Calu3 (cell line): ENCODE data around the gene EME1. TPM values are rescaled to one million over a fixed set of nuclear protein-coding genes. Genes with fewer than 3 reads are reported as not detected.

Experiments used
- BruUV-seq: library from RNA; stranded (reverse); fragments of 400-500 nt; replicated peaks from 2 replicates; lab custom pipeline; 2021; lab: Mats Ljungman, UMichigan
- CTCF ChIA-PET: fragments of 300-600 bp; sonication (Branson Sonifier 250); formaldehyde crosslinking; loops from one replicate; lab custom pipeline; 2022; ENCODE audit warnings: antibody characterized with exemption; lab: Charles Lee
- DNase-seq: peaks from one replicate; pipeline ENCODE4 v3.0.0; 2022
- H3K27ac Mint-ChIP-seq: one replicate; pipeline ENCODE4 v1.8.0; 2022; ENCODE audit warnings: mixed read lengths; ENCODE audit not compliant: unreplicated experiment
- H3K27me3 Mint-ChIP-seq: one replicate; pipeline ENCODE4 v1.8.0; 2022; ENCODE audit warnings: mixed read lengths; ENCODE audit not compliant: unreplicated experiment
- H3K36me3 Mint-ChIP-seq: one replicate; pipeline ENCODE4 v1.8.0; 2022; ENCODE audit warnings: mild to moderate bottlenecking, moderate library complexity, mixed read lengths; ENCODE audit not compliant: insufficient read depth, unreplicated experiment
- H3K4me1 Mint-ChIP-seq: one replicate; pipeline ENCODE4 v1.8.0; 2022; ENCODE audit warnings: mild to moderate bottlenecking, low read depth, mixed read lengths; ENCODE audit not compliant: unreplicated experiment
- H3K4me3 Mint-ChIP-seq: one replicate; pipeline ENCODE4 v1.8.0; 2022; ENCODE audit warnings: mild to moderate bottlenecking, low read depth, moderate library complexity, mixed read lengths; ENCODE audit not compliant: unreplicated experiment
- H3K9me3 Mint-ChIP-seq: one replicate; pipeline ENCODE4 v1.8.0; 2022; ENCODE audit warnings: low read depth, mixed read lengths; ENCODE audit not compliant: unreplicated experiment
- intact Hi-C: fragments of 100-400 bp; cut with micrococcal nuclease; formaldehyde crosslinking; loops from one replicate; pipeline ENCODE4 v1.10.0; 2022; ENCODE audit not compliant: unreplicated experiment
- total RNA-seq: library from RNA; stranded (reverse); gene quantifications from 2 replicates; pipeline ENCODE4 v1.2.3, GENCODE V29; 2022
- TF ChIP-seq, protein P1 (sequence below): fragments of 200-600 bp; IDR thresholded peaks from one replicate; pipeline ENCODE4 v1.8.0; 2022; ENCODE audit warnings: antibody characterized with exemption; ENCODE audit not compliant: unreplicated experiment

Gene EME1
- total RNA-seq, 1 experiment from 2014 or later: 33.5 TPM

GRCh38 chr17:50359998-50360461 lies 13.0 kb upstream of the EME1 start:
- Mint-ChIP-seq H3K9me3 (no peaks in the 10 kb centered on the region), H3K27me3 (no peaks in the 10 kb centered on the region), H3K4me1 (no peaks in the 10 kb centered on the region), H3K4me3 (no peak overlapping the region), H3K27ac (no peak overlapping the region), H3K36me3 (peaks cover 47% of the 10 kb centered on the region)
- intact Hi-C loops: no loop called here
- no TSS peak for BruUV-seq
- no peak for DNase-seq
- CTCF ChIA-PET: interaction anchor here (3.4 kb wide), 1 partner anchor 119 kb away, joined by 28 read pairs; the partner anchor contains the start of gene RSAD1
- TF ChIP-seq, protein P1, sequence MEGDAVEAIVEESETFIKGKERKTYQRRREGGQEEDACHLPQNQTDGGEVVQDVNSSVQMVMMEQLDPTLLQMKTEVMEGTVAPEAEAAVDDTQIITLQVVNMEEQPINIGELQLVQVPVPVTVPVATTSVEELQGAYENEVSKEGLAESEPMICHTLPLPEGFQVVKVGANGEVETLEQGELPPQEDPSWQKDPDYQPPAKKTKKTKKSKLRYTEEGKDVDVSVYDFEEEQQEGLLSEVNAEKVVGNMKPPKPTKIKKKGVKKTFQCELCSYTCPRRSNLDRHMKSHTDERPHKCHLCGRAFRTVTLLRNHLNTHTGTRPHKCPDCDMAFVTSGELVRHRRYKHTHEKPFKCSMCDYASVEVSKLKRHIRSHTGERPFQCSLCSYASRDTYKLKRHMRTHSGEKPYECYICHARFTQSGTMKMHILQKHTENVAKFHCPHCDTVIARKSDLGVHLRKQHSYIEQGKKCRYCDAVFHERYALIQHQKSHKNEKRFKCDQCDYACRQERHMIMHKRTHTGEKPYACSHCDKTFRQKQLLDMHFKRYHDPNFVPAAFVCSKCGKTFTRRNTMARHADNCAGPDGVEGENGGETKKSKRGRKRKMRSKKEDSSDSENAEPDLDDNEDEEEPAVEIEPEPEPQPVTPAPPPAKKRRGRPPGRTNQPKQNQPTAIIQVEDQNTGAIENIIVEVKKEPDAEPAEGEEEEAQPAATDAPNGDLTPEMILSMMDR: no peak

DNA sequence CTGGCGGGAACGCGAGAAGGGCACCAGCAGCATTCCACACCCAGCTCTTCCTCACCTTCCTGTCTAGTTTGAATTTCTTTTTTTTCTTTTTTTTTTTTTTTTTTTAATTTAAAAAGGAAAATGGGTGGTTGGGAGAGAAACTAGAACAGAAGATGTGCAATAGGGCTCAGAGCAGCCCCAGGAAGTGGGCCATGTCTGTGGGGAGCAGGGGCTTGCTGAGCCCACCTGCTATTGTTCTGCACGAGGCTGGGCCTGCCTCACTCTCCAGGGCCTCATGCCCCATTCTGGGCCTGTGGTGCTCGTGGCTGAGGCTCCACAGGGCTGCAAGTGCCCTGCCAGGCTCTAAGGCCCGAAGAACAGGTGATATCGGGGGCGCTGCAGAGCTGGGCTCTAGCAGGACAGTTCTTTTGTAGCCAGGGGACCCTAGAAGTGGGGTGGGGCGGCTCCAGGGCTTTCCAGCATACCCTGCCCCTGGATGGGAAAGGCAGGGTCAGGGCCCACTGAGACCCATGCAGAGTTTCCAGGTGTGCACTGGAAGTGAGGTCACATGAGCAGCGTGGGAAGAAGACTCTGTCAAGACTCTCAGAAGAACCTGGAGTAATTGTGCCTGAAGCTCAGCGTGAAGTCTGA lies 12.4 kb upstream of the EME1 start:
- TSS peak; percentile 42 for BruUV-seq
- CTCF ChIA-PET: interaction anchor here (1.4 to 5.9 kb wide), 4 partner anchors 18 to 119 kb away, joined by 3 to 28 read pairs (median 18); partner anchors contain the start of genes LRRC59 and RSAD1
- no peak overlapping the region for H3K4me3 Mint-ChIP-seq
- H3K27me3 Mint-ChIP-seq: no peaks in the 10 kb centered on the region
- no peaks in the 10 kb centered on the region for H3K4me1 Mint-ChIP-seq
- H3K36me3 Mint-ChIP-seq: peaks cover 48% of the 10 kb centered on the region
- no peaks in the 10 kb centered on the region for H3K9me3 Mint-ChIP-seq
- H3K27ac Mint-ChIP-seq: no peak overlapping the region
- intact Hi-C loops: no loop called here
- TF ChIP-seq, protein P1: no peak
- no peak for DNase-seq

GRCh38 chr17:50361561-50362480 lies 11.2 kb upstream of the EME1 start:
- DNase-seq: peak; percentile 73
- no TSS peak for BruUV-seq
- Mint-ChIP-seq H3K9me3 (no peaks in the 10 kb centered on the region), H3K4me3 (no peak overlapping the region), H3K4me1 (no peaks in the 10 kb centered on the region), H3K27me3 (no peaks in the 10 kb centered on the region), H3K36me3 (peaks cover 42% of the 10 kb centered on the region), H3K27ac (no peak overlapping the region)
- TF ChIP-seq, protein P1: peak; percentile 90
- CTCF ChIA-PET: interaction anchor here (0.5 to 5.9 kb wide), 14 partner anchors 12 to 465 kb away, joined by 3 to 28 read pairs (median 4); partner anchors contain the start of genes LRRC59, RSAD1 and XYLT2
- intact Hi-C loops: loop anchor here (1.0 kb wide), 1 partner anchor 117 kb away; no protein-coding TSS in a partner anchor

GRCh38 chr17:50362661-50363060 lies 10.4 kb upstream of the EME1 start:
- H3K4me1 Mint-ChIP-seq: no peaks in the 10 kb centered on the region
- CTCF ChIA-PET: interaction anchor here (0.5 to 5.9 kb wide), 12 partner anchors 13 to 511 kb away, joined by 3 to 28 read pairs (median 4); partner anchors contain the start of genes LRRC59, RSAD1 and XYLT2
- TF ChIP-seq, protein P1: no peak
- H3K4me3 Mint-ChIP-seq: no peak overlapping the region
- no peaks in the 10 kb centered on the region for H3K27me3 Mint-ChIP-seq
- peaks cover 41% of the 10 kb centered on the region for H3K36me3 Mint-ChIP-seq
- BruUV-seq: no TSS peak
- no peak overlapping the region for H3K27ac Mint-ChIP-seq
- intact Hi-C loops: loop anchor here (1.0 kb wide), 1 partner anchor 117 kb away; no protein-coding TSS in a partner anchor
- DNase-seq: no peak
- no peaks in the 10 kb centered on the region for H3K9me3 Mint-ChIP-seq
